BE2C (cell line): ENCODE results near the gene IFIH1.

Experiments used
- DNase-seq: peaks from one replicate; pipeline ENCODE4 v3.0.0-alpha.2; 2020
- H3K27me3 ChIP-seq: fragments of 250-450 bp; sonication (Bioruptor Pico); 2 replicates; pipeline ENCODE4 v1.5.1; 2020; ENCODE audit warnings: mild to moderate bottlenecking
- H3K36me3 ChIP-seq: fragments of 250-450 bp; sonication (Bioruptor Pico); 2 replicates; pipeline ENCODE4 v1.5.1; 2020; ENCODE audit warnings: mild to moderate bottlenecking
- H3K4me1 ChIP-seq: fragments of 250-450 bp; sonication (Bioruptor Pico); 2 replicates; pipeline ENCODE4 v1.5.1; 2020
- H3K4me3 ChIP-seq: 2 replicates; pipeline ENCODE4 v1.5.1; 2011; ENCODE audit warnings: low read depth, low read length
- H3K9me3 ChIP-seq: fragments of 250-450 bp; sonication (Bioruptor Pico); 2 replicates; pipeline ENCODE4 v1.5.1; 2020
- TF ChIP-seq, protein P1 (sequence below): IDR thresholded peaks from 2 replicates; pipeline ENCODE4 v1.5.1; 2012; ENCODE audit warnings: mild to moderate bottlenecking, low read depth, low read length

IFIH1 gene

DNA sequence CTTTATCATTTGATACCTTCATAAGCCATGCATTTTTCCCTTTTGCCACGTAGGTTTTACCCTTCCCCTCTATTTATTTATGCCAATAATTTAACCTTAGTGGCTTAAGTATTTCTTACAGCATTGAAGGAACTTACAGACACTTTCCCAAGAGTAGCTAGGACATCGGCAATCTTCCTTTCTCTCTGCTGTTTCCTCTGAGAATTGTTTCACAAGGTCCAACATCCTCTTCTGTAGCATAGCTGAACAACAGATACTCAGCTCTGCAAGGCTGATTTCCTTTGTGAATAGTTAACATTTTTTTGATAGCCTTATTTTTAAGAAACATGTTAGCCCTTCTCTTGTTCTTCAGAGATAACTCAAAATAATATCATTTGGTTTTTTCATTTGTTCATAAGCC is 24.4 kb upstream of the IFIH1 start:
- DNase-seq = no peak
- no peaks in the 10 kb centered on the region for H3K36me3 ChIP-seq
- no peak overlapping the region for H3K4me3 ChIP-seq
- no peaks in the 10 kb centered on the region for H3K27me3 ChIP-seq
- H3K4me1 ChIP-seq = no peaks in the 10 kb centered on the region
- H3K9me3 ChIP-seq = no peaks in the 10 kb centered on the region
- TF ChIP-seq, protein P1, sequence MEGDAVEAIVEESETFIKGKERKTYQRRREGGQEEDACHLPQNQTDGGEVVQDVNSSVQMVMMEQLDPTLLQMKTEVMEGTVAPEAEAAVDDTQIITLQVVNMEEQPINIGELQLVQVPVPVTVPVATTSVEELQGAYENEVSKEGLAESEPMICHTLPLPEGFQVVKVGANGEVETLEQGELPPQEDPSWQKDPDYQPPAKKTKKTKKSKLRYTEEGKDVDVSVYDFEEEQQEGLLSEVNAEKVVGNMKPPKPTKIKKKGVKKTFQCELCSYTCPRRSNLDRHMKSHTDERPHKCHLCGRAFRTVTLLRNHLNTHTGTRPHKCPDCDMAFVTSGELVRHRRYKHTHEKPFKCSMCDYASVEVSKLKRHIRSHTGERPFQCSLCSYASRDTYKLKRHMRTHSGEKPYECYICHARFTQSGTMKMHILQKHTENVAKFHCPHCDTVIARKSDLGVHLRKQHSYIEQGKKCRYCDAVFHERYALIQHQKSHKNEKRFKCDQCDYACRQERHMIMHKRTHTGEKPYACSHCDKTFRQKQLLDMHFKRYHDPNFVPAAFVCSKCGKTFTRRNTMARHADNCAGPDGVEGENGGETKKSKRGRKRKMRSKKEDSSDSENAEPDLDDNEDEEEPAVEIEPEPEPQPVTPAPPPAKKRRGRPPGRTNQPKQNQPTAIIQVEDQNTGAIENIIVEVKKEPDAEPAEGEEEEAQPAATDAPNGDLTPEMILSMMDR = no peak

DNA sequence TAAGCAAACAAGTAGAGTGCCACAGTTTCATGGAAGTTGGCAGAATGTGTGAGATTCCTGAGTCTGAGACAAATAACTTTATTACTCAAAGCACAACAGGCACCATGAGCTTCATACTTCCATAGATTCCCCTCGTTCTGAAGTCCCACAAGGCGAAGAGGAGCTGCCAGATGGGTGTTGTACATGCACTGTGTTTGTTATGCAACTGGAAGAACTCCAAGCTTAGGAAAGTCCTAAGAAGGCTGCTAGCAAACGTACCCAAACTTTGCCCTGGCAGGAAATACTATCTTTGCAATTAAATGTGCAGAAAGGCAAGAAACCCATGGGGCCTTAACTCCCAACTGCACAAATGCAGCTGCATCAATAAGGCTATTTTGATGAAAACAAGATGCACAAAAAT is 23.8 kb upstream of the IFIH1 start:
- Histone ChIP-seq H3K4me3 (no peak overlapping the region), H3K36me3 (no peaks in the 10 kb centered on the region), H3K9me3 (no peaks in the 10 kb centered on the region), H3K4me1 (no peaks in the 10 kb centered on the region), H3K27me3 (no peaks in the 10 kb centered on the region)
- TF ChIP-seq, protein P1 = no peak
- DNase-seq = no peak

DNA sequence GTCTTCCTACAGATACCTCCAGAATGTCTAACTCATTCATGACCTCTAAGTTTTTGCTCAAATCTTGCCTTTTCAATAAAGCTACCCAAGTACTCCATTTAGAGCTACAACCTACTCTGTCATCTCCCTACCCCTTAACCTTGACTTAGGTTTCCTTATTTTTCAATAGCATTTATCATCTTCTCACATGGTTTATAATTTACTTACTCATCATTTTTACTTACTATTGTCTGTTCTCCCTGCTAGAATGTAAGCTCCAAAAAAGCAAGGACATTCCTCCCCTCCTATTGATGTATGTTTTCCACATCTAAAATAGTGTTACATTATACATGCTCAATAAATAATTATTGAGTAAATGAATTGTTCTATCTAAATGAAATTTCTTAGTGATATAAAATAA is 22.3 kb upstream of the IFIH1 start:
- Histone ChIP-seq H3K27me3 (no peaks in the 10 kb centered on the region), H3K9me3 (no peaks in the 10 kb centered on the region), H3K36me3 (no peaks in the 10 kb centered on the region), H3K4me1 (no peaks in the 10 kb centered on the region), H3K4me3 (no peak overlapping the region)
- TF ChIP-seq, protein P1 = no peak
- DNase-seq = no peak

DNA sequence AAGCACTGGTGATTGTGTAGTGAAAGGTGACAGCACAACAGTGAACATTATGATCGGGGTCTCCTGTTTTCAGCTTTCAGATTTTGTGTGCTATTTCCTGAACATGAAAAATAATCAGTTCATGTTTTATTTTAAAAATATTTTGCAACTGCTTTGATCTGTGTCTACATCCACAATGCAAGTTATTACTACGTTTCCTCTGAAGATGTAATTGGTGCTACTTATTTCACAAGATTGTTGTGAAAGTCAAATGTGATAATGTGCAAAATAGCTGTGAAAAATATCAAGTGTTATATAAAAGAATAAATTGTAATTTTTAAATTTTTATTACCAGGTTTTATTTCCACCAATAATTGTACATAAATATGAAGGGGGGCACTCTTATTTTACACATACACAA is 19.4 kb upstream of the IFIH1 start:
- DNase-seq = no peak
- H3K4me3 ChIP-seq = no peak overlapping the region
- TF ChIP-seq, protein P1 = no peak
- no peaks in the 10 kb centered on the region for H3K4me1 ChIP-seq
- no peaks in the 10 kb centered on the region for H3K9me3 ChIP-seq
- H3K36me3 ChIP-seq = no peaks in the 10 kb centered on the region
- H3K27me3 ChIP-seq = no peaks in the 10 kb centered on the region

DNA sequence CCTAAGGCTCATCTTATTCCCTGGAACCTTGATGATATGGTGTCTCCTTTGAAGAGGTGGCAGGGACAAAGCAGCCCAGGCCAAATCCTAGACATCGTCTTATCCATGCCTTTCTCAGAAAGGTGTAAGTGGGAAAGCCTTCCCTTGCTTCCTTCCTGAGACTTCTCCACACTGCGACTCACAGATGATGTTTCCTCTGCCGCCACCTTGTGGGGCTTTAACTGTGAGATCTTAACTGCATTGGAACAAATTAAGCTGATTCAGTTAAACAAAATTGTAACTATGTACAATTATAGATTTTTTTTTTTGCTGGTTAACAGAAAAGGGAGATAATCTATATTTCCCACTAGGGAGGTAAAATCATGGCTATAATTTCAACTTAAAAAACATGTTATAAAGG is 15.5 kb upstream of the IFIH1 start:
- H3K4me1 ChIP-seq = no peaks in the 10 kb centered on the region
- DNase-seq = no peak
- TF ChIP-seq, protein P1 = peak; percentile 24; the same call in 1 of the 2 replicates

DNA sequence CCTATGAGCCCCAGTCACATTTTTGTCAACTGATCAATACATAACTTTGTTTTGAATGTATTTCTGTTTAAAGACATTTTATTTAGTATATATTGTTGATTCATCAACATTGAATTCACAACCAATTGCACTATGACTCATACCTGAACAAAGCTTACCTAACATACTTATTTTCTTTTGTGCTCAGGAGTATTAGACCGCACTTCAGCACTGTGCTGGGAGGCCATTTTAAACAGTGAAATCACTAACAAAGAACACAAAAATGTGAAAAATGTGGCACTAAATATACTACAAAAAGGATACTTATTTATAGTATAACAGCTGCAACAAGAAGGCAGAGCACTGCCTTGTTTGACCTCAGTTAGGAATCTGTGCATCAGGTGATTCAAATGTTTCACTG is 12.4 kb upstream of the IFIH1 start:
- DNase-seq = no peak
- TF ChIP-seq, protein P1 = no peak
- H3K36me3 ChIP-seq = no peaks in the 10 kb centered on the region

More for the DNA sequence above, 15.5 kb upstream of the IFIH1 start:
- H3K27me3 ChIP-seq = no peaks in the 10 kb centered on the region
- no peaks in the 10 kb centered on the region for H3K9me3 ChIP-seq
- H3K36me3 ChIP-seq = no peaks in the 10 kb centered on the region
- H3K4me3 ChIP-seq = no peak overlapping the region

More for the DNA sequence above, 12.4 kb upstream of the IFIH1 start:
- no peaks in the 10 kb centered on the region for H3K27me3 ChIP-seq
- no peaks in the 10 kb centered on the region for H3K9me3 ChIP-seq
- H3K4me1 ChIP-seq = no peaks in the 10 kb centered on the region
- no peak overlapping the region for H3K4me3 ChIP-seq
